Omental fat pad (tissue), 4 donors: ENCODE results near the gene STOML1. TPM values are rescaled to one million over a fixed set of nuclear protein-coding genes. Genes with fewer than 3 reads are reported as not detected.

ENCODE experiments used
- ATAC-seq: fragments of 150-250 bp; one replicate; pipeline ENCODE4 v1.9.1; 2016; ENCODE audit warnings: mild to moderate bottlenecking, moderate library complexity; ENCODE audit not compliant: low FRiP score
- DNase-seq: peaks from one replicate; pipeline ENCODE4 v3.0.0-alpha.2; 2019; ENCODE audit warnings: low spot score
- CTCF ChIP-seq, 3 donors: fragments of 450-650 bp; IDR thresholded peaks; one replicate each; pipeline ENCODE4 v1.5.1; 2016 to 2017; ENCODE audit warnings: antibody characterized with exemption in 3 of 3, mild to moderate bottlenecking in 3 of 3, moderate library complexity in 2 of 3
- total RNA-seq, 4 donors: library from RNA; depleted of rRNA; stranded (reverse); fragments of >200 nt; gene quantifications; one replicate each; pipeline ENCODE4 v1.1.0, GENCODE V29; 2016

The STOML1 gene
- total RNA-seq, 4 donors from 2014 or later, result 9.8 to 24.0 (median 15.9) TPM

DNA sequence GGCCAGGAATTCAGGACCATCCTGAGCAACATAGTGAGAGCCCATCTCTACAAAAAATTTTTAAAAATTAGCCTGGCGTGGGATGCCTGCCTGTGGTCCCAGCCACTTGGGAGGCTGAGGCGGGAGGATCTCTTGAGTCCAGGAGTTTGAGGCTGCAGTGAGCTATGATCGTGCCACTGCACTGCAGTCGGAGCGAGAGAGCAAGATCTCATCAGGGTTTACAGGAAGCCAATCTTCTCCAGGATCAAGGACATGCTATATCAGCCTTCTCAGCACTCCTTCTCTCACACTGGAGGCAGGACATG is 451 bp upstream of the STOML1 start:
- no peak for TF ChIP-seq CTCF (IDR thresholded peaks at IDR 0.05)
- DNase-seq (no peak), ATAC-seq (no peak)

GRCh38 chr15:73991260-73991659 is 835 bp downstream of the STOML1 start:
- DNase-seq (no peak), ATAC-seq (no peak)
- no peak for TF ChIP-seq CTCF (IDR thresholded peaks at IDR 0.05)

DNA sequence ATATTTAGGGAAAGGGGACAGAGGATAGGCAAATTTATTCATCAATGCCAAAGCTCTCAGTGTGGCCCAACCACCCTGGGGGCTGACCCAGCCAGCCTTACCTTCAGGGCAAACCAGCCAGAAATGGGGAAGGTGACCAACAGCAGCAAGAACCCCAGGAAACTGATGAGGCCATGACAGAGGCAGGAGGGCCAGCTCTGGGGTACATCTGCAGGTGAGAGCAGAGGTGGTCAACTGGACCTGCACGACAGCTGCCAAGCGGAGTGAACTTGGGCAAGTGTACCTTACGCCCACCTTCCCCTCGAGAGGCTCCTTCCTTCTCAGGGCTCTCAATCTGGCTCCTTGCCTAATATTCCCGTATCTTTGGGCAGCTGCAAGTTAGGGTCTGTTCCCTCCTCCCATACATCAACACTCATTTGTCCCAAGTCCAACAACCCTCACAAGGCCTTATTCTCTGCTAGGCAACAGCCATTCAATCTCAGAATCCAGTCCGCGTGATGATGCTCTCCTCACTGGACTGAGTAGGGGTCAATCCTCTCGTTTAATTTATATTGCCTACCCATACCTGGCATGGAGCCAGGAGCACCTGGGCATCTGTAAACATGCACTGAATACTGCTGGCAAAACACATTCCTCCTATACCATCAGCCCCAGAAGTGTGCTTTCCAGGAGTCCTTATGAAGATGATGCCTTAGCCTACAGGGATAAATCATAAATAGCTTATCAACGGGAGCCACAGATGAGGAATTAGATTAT is 1.7 kb downstream of the STOML1 start:
- TF ChIP-seq CTCF (IDR thresholded peaks at IDR 0.05), result no peak
- no peak for DNase-seq
- no peak for ATAC-seq

- DNase-seq (no peak), ATAC-seq (no peak)
- no peak for TF ChIP-seq CTCF (IDR thresholded peaks at IDR 0.05)
Measured at GRCh38 chr15:73989001-73989798, 2.9 kb downstream of the STOML1 start.

GRCh38 chr15:73988445-73988969 is 3.6 kb downstream of the STOML1 start:
- no peak for TF ChIP-seq CTCF (IDR thresholded peaks at IDR 0.05)
- ATAC-seq, result no peak
- DNase-seq, result no peak

DNA sequence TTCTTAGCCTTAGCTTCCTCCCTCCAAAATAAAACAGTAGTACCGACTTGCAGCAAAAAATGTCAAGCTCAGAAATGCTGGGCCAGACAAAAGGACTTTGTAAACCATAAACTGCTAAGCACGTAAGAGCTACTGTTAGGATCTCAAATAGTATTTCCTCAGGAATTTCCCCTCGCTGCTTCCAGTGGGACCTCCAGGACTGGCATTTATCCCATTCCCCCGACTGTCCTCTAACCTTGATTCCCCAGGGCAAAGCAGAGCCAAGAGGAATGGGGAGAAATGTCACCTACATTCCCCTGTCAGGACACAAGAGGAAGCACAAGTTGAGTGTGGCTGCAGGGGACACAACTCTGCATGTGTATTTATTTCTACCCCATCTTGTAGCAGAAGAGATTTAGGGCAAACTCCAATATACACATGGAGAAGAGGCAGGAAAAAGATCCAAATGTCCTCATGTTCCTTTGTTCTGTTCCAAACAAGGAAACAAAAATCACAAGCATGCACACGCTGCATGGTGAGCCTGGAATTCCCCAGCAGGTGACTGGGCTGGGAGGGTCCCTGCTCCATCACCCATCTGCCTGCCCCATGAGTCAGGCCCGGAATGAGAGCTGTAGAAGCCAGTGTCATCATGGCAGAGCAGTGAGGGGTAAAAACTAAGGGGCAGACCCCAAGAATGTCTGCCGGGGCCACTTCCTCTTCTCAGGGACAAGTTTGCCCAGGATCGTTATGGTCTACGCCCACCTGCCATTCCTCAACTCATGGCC is 4.2 kb downstream of the STOML1 start:
- DNase-seq (no peak), ATAC-seq (no peak)
- TF ChIP-seq CTCF (IDR thresholded peaks at IDR 0.05), result no peak
